Kidney epithelial cell (primary cell): ENCODE measurements around the gene DGLUCY. TPM values are rescaled to one million over a fixed set of nuclear protein-coding genes. Genes with fewer than 3 reads are reported as not detected.
"Not testable (repeated sequence)": the region's sequence is repeated elsewhere in the genome, so short reads cannot be mapped to it uniquely, and the experiment has no call there.

ENCODE experiments used
- DNase-seq: peaks from one replicate; pipeline ENCODE4 v3.0.0-alpha.2; 2010; ENCODE audit warnings: low read depth
- H3K27me3 ChIP-seq: 2 replicates; pipeline ENCODE4 v1.6.0; 2011; ENCODE audit warnings: low read length; ENCODE audit not compliant: control insufficient read depth, insufficient read depth
- H3K36me3 ChIP-seq: 2 replicates; pipeline ENCODE4 v1.5.1; 2011; ENCODE audit warnings: low read length; ENCODE audit not compliant: control insufficient read depth, insufficient read depth
- H3K4me3 ChIP-seq: 2 replicates; pipeline ENCODE4 v1.5.1; 2011; ENCODE audit warnings: low read depth, mild to moderate bottlenecking, control low read depth, low read length
- CTCF ChIP-seq: IDR thresholded peaks from 2 replicates; pipeline ENCODE4 v1.5.1; 2011; ENCODE audit warnings: mild to moderate bottlenecking, moderate library complexity, low read length, control low read depth, inconsistent platforms; ENCODE audit not compliant: insufficient read depth, poor library complexity, severe bottlenecking
- total RNA-seq: library from RNA; depleted of rRNA; stranded (reverse); fragments of >200 nt; gene quantifications from 2 replicates; pipeline ENCODE4 v1.2.3, GENCODE V29; 2015

Gene DGLUCY
- total RNA-seq, 1 donor from 2014 or later = 38.1 TPM

- Histone ChIP-seq H3K36me3 (no peaks in the 10 kb centered on the region), H3K4me3 (no peak overlapping the region), H3K27me3 (no peaks in the 10 kb centered on the region)
- no peak for DNase-seq
- no peak for TF ChIP-seq CTCF
Measured at GRCh38 chr14:91220581-91221000, 106.7 kb downstream of the DGLUCY start.

- no peak for DNase-seq
- no peak overlapping the region for H3K4me3 ChIP-seq
- H3K36me3 ChIP-seq = no peaks in the 10 kb centered on the region
- no peak for TF ChIP-seq CTCF
- no peaks in the 10 kb centered on the region for H3K27me3 ChIP-seq
Measured at GRCh38 chr14:91221270-91221669, 107.4 kb downstream of the DGLUCY start.

- no peak for TF ChIP-seq CTCF
- Histone ChIP-seq H3K27me3 (no peaks in the 10 kb centered on the region), H3K4me3 (no peak overlapping the region), H3K36me3 (no peaks in the 10 kb centered on the region)
- no peak for DNase-seq
Measured at GRCh38 chr14:91223028-91223783, 109.3 kb downstream of the DGLUCY start.

- TF ChIP-seq CTCF = no peak
- DNase-seq = no peak
- no peak overlapping the region for H3K4me3 ChIP-seq
Measured at GRCh38 chr14:91225025-91225424, 111.2 kb downstream of the DGLUCY start.

DNA sequence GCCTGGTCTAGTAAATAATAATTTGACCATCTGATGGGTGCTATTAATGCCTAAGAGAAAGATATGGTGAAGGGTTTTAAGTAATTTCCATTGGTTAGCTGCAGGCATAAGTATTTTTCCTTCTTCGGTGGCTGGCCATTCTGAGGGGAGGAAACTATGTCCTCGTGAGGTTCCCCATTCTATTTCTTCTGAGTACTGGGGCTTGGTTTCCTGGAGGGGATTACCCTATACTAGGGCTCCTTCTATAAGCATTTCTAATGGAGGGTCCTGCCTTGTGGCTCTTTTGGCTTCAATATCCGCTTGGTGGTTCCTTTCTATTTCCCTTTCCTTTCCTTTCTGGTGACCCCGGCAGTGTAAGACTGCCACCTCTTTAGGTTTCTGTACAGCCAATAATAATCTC lies 112.5 kb downstream of the DGLUCY start:
- not testable (repeated sequence) for DNase-seq, H3K36me3 ChIP-seq, H3K4me3 ChIP-seq, H3K27me3 ChIP-seq

More at GRCh38 chr14:91225025-91225424, 111.2 kb downstream of the DGLUCY start:
- Histone ChIP-seq H3K27me3 (no peaks in the 10 kb centered on the region), H3K36me3 (no peaks in the 10 kb centered on the region)

DNA sequence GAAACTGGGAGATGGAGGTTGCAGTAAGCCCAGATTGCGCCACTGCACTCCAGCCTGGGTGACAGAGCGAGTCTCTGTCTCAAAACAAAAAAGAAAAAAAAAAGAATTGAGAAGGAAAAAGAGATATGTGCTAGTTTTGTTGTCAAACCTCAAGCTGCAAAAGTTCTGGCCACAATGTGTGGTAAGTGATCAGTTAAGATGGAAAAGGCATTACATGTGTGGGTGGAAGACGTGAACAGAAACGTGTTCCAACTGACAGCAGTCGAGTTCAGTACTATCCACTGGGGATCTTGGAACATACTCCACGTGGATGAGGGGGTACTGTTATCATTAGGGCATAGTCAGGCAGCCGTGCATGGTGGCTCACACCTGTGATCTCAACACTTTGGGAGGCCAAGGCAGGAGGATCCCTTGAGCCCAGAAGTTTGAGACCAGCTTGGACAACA lies 113.3 kb downstream of the DGLUCY start:
- no peaks in the 10 kb centered on the region for H3K36me3 ChIP-seq
- H3K27me3 ChIP-seq = no peaks in the 10 kb centered on the region
- no peak for TF ChIP-seq CTCF
- no peak overlapping the region for H3K4me3 ChIP-seq
- no peak for DNase-seq
